CD4-positive, alpha-beta T cell treated with Interleukin-2 at 100 ng/mL for 4 hours (primary cell): Measurements from ENCODE around the gene DRD2.

Experiments used
- DNase-seq: peaks from one replicate; pipeline ENCODE4 v3.0.0-alpha.2; 2020; ENCODE audit warnings: low spot score

Gene DRD2

GRCh38 chr11:113369411-113369810, 105.8 kb downstream of the DRD2 start:
- DNase-seq: no peak

- no peak for DNase-seq
These were observed 109.3 kb downstream of the DRD2 start for GRCh38 chr11:113365895-113366294.

GRCh38 chr11:113363996-113364641, 111.1 kb downstream of the DRD2 start:
- no peak for DNase-seq

GRCh38 chr11:113363406-113363805, 111.8 kb downstream of the DRD2 start:
- no peak for DNase-seq
